Hepatocyte (in vitro differentiated cells): ENCODE data around the gene OSBPL2. TPM values are rescaled to one million over a fixed set of nuclear protein-coding genes. Genes with fewer than 3 reads are reported as not detected.

Experiments used
- DNase-seq: peaks from one replicate; pipeline ENCODE4 v3.0.0-alpha.2; 2016; ENCODE audit warnings: low spot score
- H2AFZ ChIP-seq: fragments of 200-600 bp; sonication (generic); 2 replicates; pipeline ENCODE4 v1.6.0; 2016; ENCODE audit warnings: antibody characterized with exemption, mild to moderate bottlenecking
- H3K27ac ChIP-seq: fragments of 200-600 bp; sonication (generic); 2 replicates; pipeline ENCODE4 v1.5.1; 2016; ENCODE audit warnings: mild to moderate bottlenecking
- H3K27me3 ChIP-seq: fragments of 200-600 bp; sonication (generic); 2 replicates; pipeline ENCODE4 v1.6.1; 2016
- H3K36me3 ChIP-seq: fragments of 200-600 bp; sonication (generic); replicated peaks from 2 replicates; pipeline ENCODE4 v1.5.1; 2016; ENCODE audit warnings: low read depth; ENCODE audit not compliant: insufficient read depth
- H3K4me1 ChIP-seq: fragments of 200-600 bp; sonication (generic); 2 replicates; pipeline ENCODE4 v1.5.1; 2016; ENCODE audit warnings: mild to moderate bottlenecking, moderate library complexity; ENCODE audit not compliant: insufficient read depth
- H3K4me2 ChIP-seq: fragments of 200-600 bp; sonication (generic); 2 replicates; pipeline ENCODE4 v1.6.0; 2016
- H3K4me3 ChIP-seq: fragments of 200-600 bp; sonication (generic); 2 replicates; pipeline ENCODE4 v1.5.1; 2016; ENCODE audit warnings: mild to moderate bottlenecking
- H3K79me2 ChIP-seq: fragments of 200-600 bp; sonication (generic); 2 replicates; pipeline ENCODE4 v1.6.0; 2017; ENCODE audit warnings: mild to moderate bottlenecking
- H3K9me2 ChIP-seq: fragments of 200-600 bp; sonication (generic); replicated peaks from 2 replicates; pipeline ENCODE4 v1.6.0; 2017; ENCODE audit warnings: mild to moderate bottlenecking; ENCODE audit not compliant: insufficient read depth
- H3K9me3 ChIP-seq: fragments of 200-600 bp; sonication (generic); 2 replicates; pipeline ENCODE4 v1.5.1; 2016; ENCODE audit warnings: low read depth, mild to moderate bottlenecking
- H4K20me1 ChIP-seq: fragments of 200-600 bp; sonication (generic); 2 replicates; pipeline ENCODE4 v1.6.0; 2016; ENCODE audit warnings: mild to moderate bottlenecking; ENCODE audit not compliant: insufficient read depth, poor library complexity, severe bottlenecking
- EZH2 ChIP-seq: fragments of 200-600 bp; sonication (generic); IDR thresholded peaks from 2 replicates; pipeline ENCODE4 v1.6.1; 2016; ENCODE audit warnings: antibody characterized with exemption, mild to moderate bottlenecking, borderline replicate concordance
- EZH2phosphoT487 ChIP-seq: fragments of 200-600 bp; sonication (generic); IDR thresholded peaks from one replicate; pipeline ENCODE4 v1.6.1; 2018; ENCODE audit warnings: antibody characterized with exemption, mild to moderate bottlenecking, low read depth, moderate library complexity; ENCODE audit not compliant: unreplicated experiment, severe bottlenecking
- WGBS: methylation state at CpG from one replicate; pipeline ENCODE4 v1.1.6; 2016; ENCODE audit warnings: low lambda C conversion rate; ENCODE audit errors: missing lambda C conversion rate; 5-methylcytosine and 5-hydroxymethylcytosine counted together
- polyA plus RNA-seq: library from polyadenylated mRNA; unstranded; fragments of >200 nt; fragmentation: Nextera tagmentation; extraction: Ambion mirVana; gene quantifications from 2 replicates; pipeline ENCODE4 v1.2.1, GENCODE V29; 2016
- total RNA-seq: library from RNA; depleted of rRNA; stranded (reverse); fragments of >200 nt; gene quantifications from 2 replicates; pipeline ENCODE4 v1.2.3, GENCODE V29; 2014
- TF ChIP-seq, protein P1 (sequence below): fragments of 200-600 bp; sonication (generic); IDR thresholded peaks from 2 replicates; pipeline ENCODE4 v1.5.1; 2016; ENCODE audit warnings: antibody characterized with exemption, mild to moderate bottlenecking; ENCODE audit not compliant: poor library complexity

Gene OSBPL2
- total and polyA plus RNA-seq, 2 experiments from 2014 or later: 40.5 to 45.9 TPM

DNA sequence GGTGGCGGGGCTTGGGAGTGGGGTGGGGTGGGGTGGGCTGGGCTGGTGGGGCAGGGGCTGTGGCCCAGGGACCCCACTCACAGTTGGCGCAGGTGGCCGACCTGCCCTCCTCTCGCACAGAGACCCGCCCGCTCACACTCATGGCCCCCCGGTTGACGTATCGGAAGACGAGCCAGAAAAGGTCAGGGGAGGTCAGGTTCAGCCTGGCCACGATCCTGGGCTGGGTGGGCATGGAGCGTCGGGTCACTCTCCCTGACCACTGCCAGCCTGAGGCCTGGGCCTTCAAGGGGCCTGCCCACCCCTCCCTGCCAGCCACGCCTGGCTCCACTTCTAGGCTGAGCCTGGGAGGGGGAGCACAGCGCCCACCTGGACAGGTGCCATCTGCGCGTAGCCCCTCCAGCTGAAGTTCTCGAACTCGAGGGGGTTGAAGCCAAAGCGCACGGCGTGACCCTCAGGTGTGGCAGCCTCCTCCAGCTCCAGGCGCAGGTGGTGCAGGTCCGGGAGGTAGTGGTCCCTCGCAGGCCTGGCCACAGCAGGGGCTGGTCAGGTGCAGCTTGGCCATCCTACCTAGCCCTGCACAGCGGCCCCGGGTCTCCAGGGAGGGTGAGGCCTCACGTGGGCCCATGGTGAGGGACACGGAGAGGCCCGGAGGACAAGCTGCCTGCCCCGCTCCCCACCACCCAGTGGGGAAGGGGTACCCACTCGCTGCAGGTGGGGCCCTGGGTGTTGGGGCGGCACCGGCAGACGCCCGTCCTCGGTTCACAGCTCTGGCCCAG, 95.7 kb downstream of the OSBPL2 start:
- Histone ChIP-seq H3K9me2 (no peaks in the 10 kb centered on the region), H3K27me3 (no peaks in the 10 kb centered on the region), H3K4me3 (no peak overlapping the region), H3K27ac (no peak overlapping the region), H2AFZ (no peak overlapping the region), H3K79me2 (no peaks in the 10 kb centered on the region), H3K4me1 (no peaks in the 10 kb centered on the region), H3K4me2 (no peak overlapping the region), H4K20me1 (no peaks in the 10 kb centered on the region), H3K36me3 (no peaks in the 10 kb centered on the region), H3K9me3 (no peaks in the 10 kb centered on the region)
- DNase-seq: no peak
- 96% methylated on average over 32 of the region's 37 CpGs for WGBS
- TF ChIP-seq EZH2: no peak
- TF ChIP-seq EZH2phosphoT487: no peak
- TF ChIP-seq, protein P1, sequence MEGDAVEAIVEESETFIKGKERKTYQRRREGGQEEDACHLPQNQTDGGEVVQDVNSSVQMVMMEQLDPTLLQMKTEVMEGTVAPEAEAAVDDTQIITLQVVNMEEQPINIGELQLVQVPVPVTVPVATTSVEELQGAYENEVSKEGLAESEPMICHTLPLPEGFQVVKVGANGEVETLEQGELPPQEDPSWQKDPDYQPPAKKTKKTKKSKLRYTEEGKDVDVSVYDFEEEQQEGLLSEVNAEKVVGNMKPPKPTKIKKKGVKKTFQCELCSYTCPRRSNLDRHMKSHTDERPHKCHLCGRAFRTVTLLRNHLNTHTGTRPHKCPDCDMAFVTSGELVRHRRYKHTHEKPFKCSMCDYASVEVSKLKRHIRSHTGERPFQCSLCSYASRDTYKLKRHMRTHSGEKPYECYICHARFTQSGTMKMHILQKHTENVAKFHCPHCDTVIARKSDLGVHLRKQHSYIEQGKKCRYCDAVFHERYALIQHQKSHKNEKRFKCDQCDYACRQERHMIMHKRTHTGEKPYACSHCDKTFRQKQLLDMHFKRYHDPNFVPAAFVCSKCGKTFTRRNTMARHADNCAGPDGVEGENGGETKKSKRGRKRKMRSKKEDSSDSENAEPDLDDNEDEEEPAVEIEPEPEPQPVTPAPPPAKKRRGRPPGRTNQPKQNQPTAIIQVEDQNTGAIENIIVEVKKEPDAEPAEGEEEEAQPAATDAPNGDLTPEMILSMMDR: no peak

GRCh38 chr20:62334881-62335280, 96.6 kb downstream of the OSBPL2 start:
- TF ChIP-seq, protein P1: no peak
- no peak for TF ChIP-seq EZH2phosphoT487
- no peak for TF ChIP-seq EZH2
- H3K4me3 ChIP-seq: no peak overlapping the region
- H3K4me1 ChIP-seq: no peaks in the 10 kb centered on the region
- DNase-seq: no peak
- H3K9me2 ChIP-seq: no peaks in the 10 kb centered on the region
- H3K27me3 ChIP-seq: no peaks in the 10 kb centered on the region
- no peaks in the 10 kb centered on the region for H4K20me1 ChIP-seq
- H3K36me3 ChIP-seq: no peaks in the 10 kb centered on the region
- H2AFZ ChIP-seq: no peak overlapping the region
- H3K27ac ChIP-seq: no peak overlapping the region
- H3K4me2 ChIP-seq: no peak overlapping the region
- no peaks in the 10 kb centered on the region for H3K9me3 ChIP-seq
- H3K79me2 ChIP-seq: no peaks in the 10 kb centered on the region
- 96% methylated on average over 13 of the region's 13 CpGs for WGBS

DNA sequence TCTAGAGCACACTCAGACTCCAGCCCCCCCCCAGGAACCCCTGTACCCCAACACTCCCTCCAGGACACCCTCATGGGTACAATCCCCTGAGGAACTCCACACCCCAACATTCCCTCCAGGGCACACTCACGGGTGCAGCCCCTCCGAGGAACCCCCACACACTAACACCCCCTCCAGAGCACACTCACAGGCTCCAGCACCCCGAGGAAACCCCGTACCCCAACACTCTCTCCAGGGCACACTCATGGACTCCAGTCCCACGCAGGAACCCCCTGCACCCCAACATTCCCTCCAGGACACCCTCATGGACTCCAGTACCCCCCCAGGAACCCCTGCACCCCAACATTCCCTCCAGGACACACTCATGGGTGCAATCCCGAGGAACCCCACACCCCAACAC, 97.2 kb downstream of the OSBPL2 start:
- Histone ChIP-seq H3K9me3 (no peaks in the 10 kb centered on the region), H3K27me3 (no peaks in the 10 kb centered on the region), H3K36me3 (peaks cover 2% of the 10 kb centered on the region), H2AFZ (no peak overlapping the region), H3K4me2 (no peak overlapping the region), H3K27ac (no peak overlapping the region), H3K4me3 (no peak overlapping the region), H3K4me1 (no peaks in the 10 kb centered on the region), H3K9me2 (no peaks in the 10 kb centered on the region), H4K20me1 (no peaks in the 10 kb centered on the region), H3K79me2 (peaks cover 2% of the 10 kb centered on the region)
- no peak for DNase-seq
- TF ChIP-seq EZH2phosphoT487: no peak
- TF ChIP-seq, protein P1: no peak
- TF ChIP-seq EZH2: no peak
- WGBS: 98% methylated on average over 5 of the region's 6 CpGs

DNA sequence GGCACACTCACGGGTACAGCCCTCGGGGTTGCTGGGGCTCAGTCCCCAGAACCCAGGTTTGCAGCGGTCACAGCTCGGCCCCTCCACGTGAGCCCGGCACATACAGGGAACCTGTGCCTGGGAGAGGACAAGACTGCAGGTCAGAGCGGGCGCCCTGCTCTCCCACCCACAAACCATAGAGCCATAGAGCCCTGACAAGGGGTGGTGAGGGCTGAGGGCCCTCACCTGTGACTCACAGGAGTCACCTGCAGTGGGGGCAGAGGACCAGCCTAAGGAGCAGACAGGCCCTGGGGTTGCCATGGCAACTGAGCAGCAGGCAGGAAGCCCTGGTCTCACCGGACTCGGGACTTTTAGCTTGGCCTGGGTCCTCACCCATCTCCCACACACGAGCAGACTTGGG, 98.0 kb downstream of the OSBPL2 start:
- no peaks in the 10 kb centered on the region for H3K4me1 ChIP-seq
- no peak overlapping the region for H3K27ac ChIP-seq
- TF ChIP-seq, protein P1: no peak
- no peak for TF ChIP-seq EZH2phosphoT487
- TF ChIP-seq EZH2: no peak
- no peaks in the 10 kb centered on the region for H3K9me2 ChIP-seq
- H2AFZ ChIP-seq: no peak overlapping the region
- H3K36me3 ChIP-seq: peaks cover 5% of the 10 kb centered on the region
- H3K9me3 ChIP-seq: no peaks in the 10 kb centered on the region
- peaks cover 8% of the 10 kb centered on the region for H3K79me2 ChIP-seq
- no peak overlapping the region for H3K4me2 ChIP-seq
- WGBS: 82% methylated on average over 11 of the region's 11 CpGs
- no peaks in the 10 kb centered on the region for H4K20me1 ChIP-seq
- H3K27me3 ChIP-seq: no peaks in the 10 kb centered on the region
- H3K4me3 ChIP-seq: no peak overlapping the region
- DNase-seq: no peak
